Upper lobe of left lung (tissue), 4 donors: ENCODE measurements around the gene ANO6.

ENCODE experiments used
- CTCF ChIP-seq, 6 experiments: fragments of 450-650 bp in 4 of 6; fragments of 200-600 bp in 2 of 6; sonication (generic) in 2 of 6; IDR thresholded peaks; one replicate each; pipeline ENCODE4 v1.5.1; 2016 to 2019; ENCODE audit warnings: antibody characterized with exemption in 6 of 6
- POLR2A ChIP-seq, 4 donors: fragments of 450-650 bp; IDR thresholded peaks; one replicate each; pipeline ENCODE4 v1.5.1; 2016 to 2017; ENCODE audit warnings: antibody characterized with exemption in 4 of 4, mild to moderate bottlenecking in 2 of 4

GRCh38 chr12:45298047-45298446 is 82.2 kb downstream of the ANO6 start:
- TF ChIP-seq CTCF (IDR thresholded peaks at IDR 0.05) (no peak), POLR2A (IDR thresholded peaks at IDR 0.05) (no peak)
